ENCODE measurements around the gene SOCS1. TPM values are rescaled to one million over a fixed set of nuclear protein-coding genes. Genes with fewer than 3 reads are reported as not detected.
A peak's percentile ranks its signal among the peaks of the same experiment; 100 is the strongest.

SOCS1 gene
- total and polyA plus RNA-seq, 9 of the 15 experiments (the other 6 are each of a cell fraction or from before 2014, with no cell fraction given) = 0.04 to 7.5 (median 2.3) TPM

DNA sequence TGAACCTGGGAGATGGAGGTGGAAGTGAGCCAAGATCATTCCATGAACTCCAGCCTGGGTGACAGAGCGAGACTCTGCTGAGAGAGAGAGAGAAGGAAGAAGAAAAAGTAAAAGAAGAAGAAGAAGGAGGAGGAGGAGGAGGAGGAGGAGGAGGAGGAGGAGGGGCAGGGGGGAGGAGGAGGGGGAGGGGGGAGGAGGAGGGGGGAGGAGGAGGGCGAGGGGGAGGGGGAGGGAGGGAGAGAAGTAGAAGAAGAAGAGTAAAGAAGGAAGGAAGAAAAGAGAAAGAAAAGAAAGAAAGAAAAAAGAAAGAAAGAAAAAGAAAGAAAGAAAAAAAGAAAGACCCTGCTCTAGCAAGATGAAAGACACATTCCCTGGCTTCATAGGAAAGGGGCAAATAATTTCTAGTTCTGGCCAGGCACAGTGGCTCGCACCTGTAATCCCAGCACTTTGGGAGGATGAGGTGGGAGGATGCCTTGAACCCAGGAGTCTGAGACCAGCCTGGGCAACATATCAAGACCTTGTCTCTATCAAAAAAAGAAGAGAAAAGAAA, 23.6 kb downstream of the SOCS1 start (continued):
- TF ChIP-seq, protein P1, sequence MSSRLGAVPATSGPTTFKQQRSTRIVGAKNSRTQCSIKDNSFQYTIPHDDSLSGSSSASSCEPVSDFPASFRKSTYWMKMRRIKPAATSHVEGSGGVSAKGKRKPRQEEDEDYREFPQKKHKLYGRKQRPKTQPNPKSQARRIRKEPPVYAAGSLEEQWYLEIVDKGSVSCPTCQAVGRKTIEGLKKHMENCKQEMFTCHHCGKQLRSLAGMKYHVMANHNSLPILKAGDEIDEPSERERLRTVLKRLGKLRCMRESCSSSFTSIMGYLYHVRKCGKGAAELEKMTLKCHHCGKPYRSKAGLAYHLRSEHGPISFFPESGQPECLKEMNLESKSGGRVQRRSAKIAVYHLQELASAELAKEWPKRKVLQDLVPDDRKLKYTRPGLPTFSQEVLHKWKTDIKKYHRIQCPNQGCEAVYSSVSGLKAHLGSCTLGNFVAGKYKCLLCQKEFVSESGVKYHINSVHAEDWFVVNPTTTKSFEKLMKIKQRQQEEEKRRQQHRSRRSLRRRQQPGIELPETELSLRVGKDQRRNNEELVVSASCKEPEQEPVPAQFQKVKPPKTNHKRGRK (tag; IDR thresholded peaks at IDR 0.05) = peak; percentile 88
- TF ChIP-seq PRPF4 (IDR thresholded peaks at IDR 0.05; ENCODE audit: insufficient read depth, low read depth, low read length, poor library complexity, severe bottlenecking) (no peak), HSF4 (CRISPR knock-in tag; IDR thresholded peaks at IDR 0.05; ENCODE audit: borderline replicate concordance) (no peak), ZFPM2 (CRISPR knock-in tag; IDR thresholded peaks at IDR 0.05) (no peak), KDM1A (IDR thresholded peaks at IDR 0.05) (peak in 1 of 2 experiments; percentile 96; a peak in 2 of 4 replicates), ZNF263 (CRISPR knock-in tag; IDR thresholded peaks at IDR 0.05; ENCODE audit: borderline replicate concordance) (peak; percentile 84), ARNT (IDR thresholded peaks at IDR 0.05) (0 out of 4 replicates have a peak, but pooled peaks of 1 of the 2 experiments have one; percentile 17), LARP7 (IDR thresholded peaks at IDR 0.05) (0 out of 2 replicates have a peak, but pooled peaks have one; percentile 11), IRF2 (CRISPR knock-in tag; IDR thresholded peaks at IDR 0.05) (no peak)
- TF ChIP-seq, protein P2, sequence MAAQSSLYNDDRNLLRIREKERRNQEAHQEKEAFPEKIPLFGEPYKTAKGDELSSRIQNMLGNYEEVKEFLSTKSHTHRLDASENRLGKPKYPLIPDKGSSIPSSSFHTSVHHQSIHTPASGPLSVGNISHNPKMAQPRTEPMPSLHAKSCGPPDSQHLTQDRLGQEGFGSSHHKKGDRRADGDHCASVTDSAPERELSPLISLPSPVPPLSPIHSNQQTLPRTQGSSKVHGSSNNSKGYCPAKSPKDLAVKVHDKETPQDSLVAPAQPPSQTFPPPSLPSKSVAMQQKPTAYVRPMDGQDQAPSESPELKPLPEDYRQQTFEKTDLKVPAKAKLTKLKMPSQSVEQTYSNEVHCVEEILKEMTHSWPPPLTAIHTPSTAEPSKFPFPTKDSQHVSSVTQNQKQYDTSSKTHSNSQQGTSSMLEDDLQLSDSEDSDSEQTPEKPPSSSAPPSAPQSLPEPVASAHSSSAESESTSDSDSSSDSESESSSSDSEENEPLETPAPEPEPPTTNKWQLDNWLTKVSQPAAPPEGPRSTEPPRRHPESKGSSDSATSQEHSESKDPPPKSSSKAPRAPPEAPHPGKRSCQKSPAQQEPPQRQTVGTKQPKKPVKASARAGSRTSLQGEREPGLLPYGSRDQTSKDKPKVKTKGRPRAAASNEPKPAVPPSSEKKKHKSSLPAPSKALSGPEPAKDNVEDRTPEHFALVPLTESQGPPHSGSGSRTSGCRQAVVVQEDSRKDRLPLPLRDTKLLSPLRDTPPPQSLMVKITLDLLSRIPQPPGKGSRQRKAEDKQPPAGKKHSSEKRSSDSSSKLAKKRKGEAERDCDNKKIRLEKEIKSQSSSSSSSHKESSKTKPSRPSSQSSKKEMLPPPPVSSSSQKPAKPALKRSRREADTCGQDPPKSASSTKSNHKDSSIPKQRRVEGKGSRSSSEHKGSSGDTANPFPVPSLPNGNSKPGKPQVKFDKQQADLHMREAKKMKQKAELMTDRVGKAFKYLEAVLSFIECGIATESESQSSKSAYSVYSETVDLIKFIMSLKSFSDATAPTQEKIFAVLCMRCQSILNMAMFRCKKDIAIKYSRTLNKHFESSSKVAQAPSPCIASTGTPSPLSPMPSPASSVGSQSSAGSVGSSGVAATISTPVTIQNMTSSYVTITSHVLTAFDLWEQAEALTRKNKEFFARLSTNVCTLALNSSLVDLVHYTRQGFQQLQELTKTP (IDR thresholded peaks at IDR 0.05; ENCODE audit: low read depth in 1 of 2, partially characterized antibody in 2 of 2) = peak in 1 of 2 experiments; percentile 86

All from K562 (cell line).